ENCODE data around the gene VGF. TPM values are rescaled to one million over a fixed set of nuclear protein-coding genes. Genes with fewer than 3 reads are reported as not detected.

The VGF gene
- total and polyA plus RNA-seq, 2 donors (not counting 1 experiment from before 2014, with no cell fraction given) = 0.10 to 0.17 TPM

GRCh38 chr7:101169110-101169837, 3.9 kb upstream of the VGF start:
- no peak overlapping the region for H2AFZ ChIP-seq (ENCODE audit: insufficient read depth, low read depth, low read length, poor library complexity, severe bottlenecking)
- H3K9ac ChIP-seq (ENCODE audit: low read length) = no peak overlapping the region
- ChIA-PET POLR2A (no interaction called here), CTCF (interaction anchor here (1.0 to 2.7 kb wide), 5 partner anchors 13 to 274 kb away, joined by 3 to 23 read pairs (median 5); no protein-coding TSS in a partner anchor)
- peaks cover 0 to 99% (median 79%) of the 10 kb centered on the region in 4 experiments for H3K27me3 ChIP-seq (replicated peaks in 1 of 4; ENCODE audit: control extremely low read depth in 1 of 4, control insufficient read depth in 3 of 4, insufficient read depth in 4 of 4, low read length in 3 of 4)
- no peak for TF ChIP-seq EZH2 (IDR thresholded peaks at IDR 0.05; ENCODE audit: borderline replicate concordance, insufficient read depth, low read depth, low read length, poor library complexity, severe bottlenecking)
- TF ChIP-seq, protein P1, sequence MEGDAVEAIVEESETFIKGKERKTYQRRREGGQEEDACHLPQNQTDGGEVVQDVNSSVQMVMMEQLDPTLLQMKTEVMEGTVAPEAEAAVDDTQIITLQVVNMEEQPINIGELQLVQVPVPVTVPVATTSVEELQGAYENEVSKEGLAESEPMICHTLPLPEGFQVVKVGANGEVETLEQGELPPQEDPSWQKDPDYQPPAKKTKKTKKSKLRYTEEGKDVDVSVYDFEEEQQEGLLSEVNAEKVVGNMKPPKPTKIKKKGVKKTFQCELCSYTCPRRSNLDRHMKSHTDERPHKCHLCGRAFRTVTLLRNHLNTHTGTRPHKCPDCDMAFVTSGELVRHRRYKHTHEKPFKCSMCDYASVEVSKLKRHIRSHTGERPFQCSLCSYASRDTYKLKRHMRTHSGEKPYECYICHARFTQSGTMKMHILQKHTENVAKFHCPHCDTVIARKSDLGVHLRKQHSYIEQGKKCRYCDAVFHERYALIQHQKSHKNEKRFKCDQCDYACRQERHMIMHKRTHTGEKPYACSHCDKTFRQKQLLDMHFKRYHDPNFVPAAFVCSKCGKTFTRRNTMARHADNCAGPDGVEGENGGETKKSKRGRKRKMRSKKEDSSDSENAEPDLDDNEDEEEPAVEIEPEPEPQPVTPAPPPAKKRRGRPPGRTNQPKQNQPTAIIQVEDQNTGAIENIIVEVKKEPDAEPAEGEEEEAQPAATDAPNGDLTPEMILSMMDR (IDR thresholded peaks at IDR 0.05) = no peak
- peaks cover 76 to 88% of the 10 kb centered on the region in 2 donors for H3K4me1 ChIP-seq (ENCODE audit: control insufficient read depth in 2 of 2, insufficient read depth in 2 of 2, low read length in 2 of 2)
- peaks cover 24% of the 10 kb centered on the region for H4K20me1 ChIP-seq (ENCODE audit: control insufficient read depth, insufficient read depth, low read length, poor library complexity, severe bottlenecking)
- no peaks in the 10 kb centered on the region for H3K9me3 Mint-ChIP-seq (ENCODE audit: insufficient read depth)
- H3K4me3 Mint-ChIP-seq = peak overlapping the region; percentile 49
- H3K27me3 Mint-ChIP-seq = peaks cover 76% of the 10 kb centered on the region
- no peak for DNase-seq
- ATAC-seq (ENCODE audit: low read depth) = no peak
- H3K4me3 ChIP-seq (ENCODE audit: control extremely low read depth in 1 of 5, extremely low read depth in 1 of 5, insufficient read depth in 1 of 5, low read depth in 2 of 5, low read length in 4 of 5) = no peak overlapping the region
- H3K27ac ChIP-seq (ENCODE audit: low read length in 2 of 2) = no peak overlapping the region
- H3K4me2 ChIP-seq (replicated peaks; ENCODE audit: low read depth, low read length, poor library complexity, severe bottlenecking) = peak overlapping the region; percentile 45
- peaks cover 62% of the 10 kb centered on the region for H3K4me1 Mint-ChIP-seq
- H3K36me3 ChIP-seq (replicated peaks in 1 of 2; ENCODE audit: control extremely low read depth in 1 of 2, control insufficient read depth in 1 of 2, extremely low read depth in 1 of 2, insufficient read depth in 2 of 2, low read length in 1 of 2) = no peaks in the 10 kb centered on the region
- intact Hi-C loops (cut with micrococcal nuclease) = no loop called here
- WGBS (ENCODE audit: insufficient coverage) = 2% methylated on average over 13 of the region's 18 CpGs
- peak overlapping the region; percentile 60 for H3K27ac Mint-ChIP-seq
- H3K79me2 ChIP-seq (ENCODE audit: control insufficient read depth, insufficient read depth, low read length) = no peaks in the 10 kb centered on the region
- peaks cover 0 to 66% (median 4%) of the 10 kb centered on the region in 3 donors for H3K9me3 ChIP-seq (ENCODE audit: control extremely low read depth in 1 of 3, control insufficient read depth in 2 of 3, insufficient read depth in 1 of 3, low read length in 2 of 3)

- Mint-ChIP-seq H3K27me3 (peaks cover 71% of the 10 kb centered on the region), H3K9me3 (ENCODE audit: insufficient read depth) (no peaks in the 10 kb centered on the region), H3K4me3 (peak overlapping the region; percentile 47), H3K4me1 (peaks cover 57% of the 10 kb centered on the region), H3K27ac (no peak overlapping the region)
- Histone ChIP-seq H3K9ac (ENCODE audit: low read length) (no peak overlapping the region), H3K79me2 (ENCODE audit: control insufficient read depth, insufficient read depth, low read length) (no peaks in the 10 kb centered on the region), H3K9me3 (ENCODE audit: control extremely low read depth in 1 of 3, control insufficient read depth in 2 of 3, insufficient read depth in 1 of 3, low read length in 2 of 3) (peaks cover 0 to 63% (median 3%) of the 10 kb centered on the region in 3 donors), H3K27ac (ENCODE audit: low read length in 2 of 2) (no peak overlapping the region), H2AFZ (ENCODE audit: insufficient read depth, low read depth, low read length, poor library complexity, severe bottlenecking) (no peak overlapping the region), H3K4me2 (replicated peaks; ENCODE audit: low read depth, low read length, poor library complexity, severe bottlenecking) (no peak overlapping the region), H3K36me3 (replicated peaks in 1 of 2; ENCODE audit: control extremely low read depth in 1 of 2, control insufficient read depth in 1 of 2, extremely low read depth in 1 of 2, insufficient read depth in 2 of 2, low read length in 1 of 2) (no peaks in the 10 kb centered on the region), H4K20me1 (ENCODE audit: control insufficient read depth, insufficient read depth, low read length, poor library complexity, severe bottlenecking) (peaks cover 26% of the 10 kb centered on the region), H3K4me1 (ENCODE audit: control insufficient read depth in 2 of 2, insufficient read depth in 2 of 2, low read length in 2 of 2) (peaks cover 74 to 88% of the 10 kb centered on the region in 2 donors), H3K27me3 (replicated peaks in 1 of 4; ENCODE audit: control extremely low read depth in 1 of 4, control insufficient read depth in 3 of 4, insufficient read depth in 4 of 4, low read length in 3 of 4) (peaks cover 0 to 98% (median 76%) of the 10 kb centered on the region in 4 experiments), H3K4me3 (ENCODE audit: control extremely low read depth in 1 of 5, extremely low read depth in 1 of 5, insufficient read depth in 1 of 5, low read depth in 2 of 5, low read length in 4 of 5) (no peak overlapping the region)
- intact Hi-C loops (cut with micrococcal nuclease) = no loop called here
- POLR2A ChIA-PET = no interaction called here
- no peak for TF ChIP-seq EZH2 (IDR thresholded peaks at IDR 0.05; ENCODE audit: borderline replicate concordance, insufficient read depth, low read depth, low read length, poor library complexity, severe bottlenecking)
- TF ChIP-seq, protein P1 (IDR thresholded peaks at IDR 0.05) = no peak
- no CpG with 5 or more reads among the region's 6 CpGs for WGBS (ENCODE audit: insufficient coverage)
- ATAC-seq (ENCODE audit: low read depth) (no peak), DNase-seq (no peak)
- CTCF ChIA-PET = interaction anchor here (1.0 to 1.6 kb wide), 5 partner anchors 12 to 274 kb away, joined by 3 to 7 read pairs (median 3); no protein-coding TSS in a partner anchor
These were observed 3.2 kb upstream of the VGF start for GRCh38 chr7:101168412-101169049.

Data from B cell (primary cell).